Natural killer cell treated with Interleukin-12 subunit alpha and Interleukin-12 subunit beta and Interleukin-15 and Interleukin-18, amount 100 ng/mL, for 72 hours (primary cell): Measurements from ENCODE around the gene PDCD6IP. TPM values are rescaled to one million over a fixed set of nuclear protein-coding genes. Genes with fewer than 3 reads are reported as not detected.

Source experiments
- ATAC-seq, 2 donors: fragments of 150-1000 bp; cut with Tn5 transposase in 1 of 2; sonication (Bioruptor Pico), chemical (Tn5 transposase) in 1 of 2; 2 replicates each; pipeline ENCODE4 v1.10.0; 2021
- DNase-seq: peaks from one replicate; pipeline ENCODE4 v3.0.0; 2022; ENCODE audit warnings: low spot score
- H3K27ac Mint-ChIP-seq, 2 donors: 1 replicate in 1 of 2; 2 replicates in 1 of 2; pipeline ENCODE4 v1.8.0; 2022; ENCODE audit warnings: mixed read lengths in 2 of 2, mild to moderate bottlenecking in 1 of 2, moderate library complexity in 1 of 2
- H3K27me3 Mint-ChIP-seq, 2 donors: 1 replicate in 1 of 2; 2 replicates in 1 of 2; pipeline ENCODE4 v1.8.0; 2022; ENCODE audit warnings: mixed read lengths in 2 of 2
- H3K36me3 Mint-ChIP-seq: one replicate; pipeline ENCODE4 v1.8.0; 2022; ENCODE audit warnings: mixed read lengths
- H3K4me1 Mint-ChIP-seq, 2 donors: 1 replicate in 1 of 2; 2 replicates in 1 of 2; pipeline ENCODE4 v1.8.0; 2022; ENCODE audit warnings: low read depth in 2 of 2, mixed read lengths in 2 of 2, mild to moderate bottlenecking in 1 of 2
- H3K4me3 Mint-ChIP-seq: one replicate; pipeline ENCODE4 v1.8.0; 2022; ENCODE audit warnings: mixed read lengths
- H3K9me3 Mint-ChIP-seq: 2 replicates; pipeline ENCODE4 v1.8.0; 2022; ENCODE audit warnings: mixed read lengths
- total RNA-seq, 2 donors: library from RNA; stranded (reverse); gene quantifications; one replicate each; pipeline ENCODE4 v1.2.3, GENCODE V29; 2022

Gene PDCD6IP
- total RNA-seq, 2 donors from 2014 or later = 180 to 197 TPM

DNA sequence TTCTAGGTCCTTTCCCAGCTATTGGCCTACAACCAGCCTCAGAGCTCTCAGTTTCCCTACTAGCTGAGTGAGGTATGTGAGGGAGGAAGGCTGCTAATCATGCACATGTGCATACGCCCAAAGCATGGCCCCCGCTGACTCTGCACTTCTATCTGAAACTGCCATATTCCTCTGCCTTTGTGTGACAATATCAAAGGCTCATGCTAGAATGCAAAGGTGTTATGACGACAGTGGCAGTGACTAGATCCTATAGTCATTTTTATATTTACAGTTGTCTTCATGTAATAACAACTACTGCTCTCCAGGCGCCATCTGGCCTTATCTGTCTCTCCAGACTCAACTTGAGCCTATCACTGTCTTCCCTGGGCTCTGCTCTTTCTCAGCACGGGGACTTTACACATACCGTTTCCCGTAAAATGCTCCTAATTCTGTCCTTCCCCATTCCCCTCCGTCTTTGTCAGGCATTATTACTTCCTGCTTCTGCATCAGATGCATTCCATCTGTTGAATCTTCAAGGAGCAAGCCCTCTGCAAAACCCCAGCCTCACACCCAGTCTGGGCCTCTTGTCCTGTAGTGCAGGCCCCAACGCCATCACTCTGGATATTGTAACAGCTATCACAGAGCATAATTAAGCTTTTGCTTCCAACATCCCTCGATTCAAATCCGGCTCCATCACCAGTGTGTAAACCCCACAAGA is 102.5 kb downstream of the PDCD6IP start:
- Mint-ChIP-seq H3K36me3 (no peaks in the 10 kb centered on the region), H3K9me3 (no peaks in the 10 kb centered on the region), H3K4me3 (no peak overlapping the region)

DNA sequence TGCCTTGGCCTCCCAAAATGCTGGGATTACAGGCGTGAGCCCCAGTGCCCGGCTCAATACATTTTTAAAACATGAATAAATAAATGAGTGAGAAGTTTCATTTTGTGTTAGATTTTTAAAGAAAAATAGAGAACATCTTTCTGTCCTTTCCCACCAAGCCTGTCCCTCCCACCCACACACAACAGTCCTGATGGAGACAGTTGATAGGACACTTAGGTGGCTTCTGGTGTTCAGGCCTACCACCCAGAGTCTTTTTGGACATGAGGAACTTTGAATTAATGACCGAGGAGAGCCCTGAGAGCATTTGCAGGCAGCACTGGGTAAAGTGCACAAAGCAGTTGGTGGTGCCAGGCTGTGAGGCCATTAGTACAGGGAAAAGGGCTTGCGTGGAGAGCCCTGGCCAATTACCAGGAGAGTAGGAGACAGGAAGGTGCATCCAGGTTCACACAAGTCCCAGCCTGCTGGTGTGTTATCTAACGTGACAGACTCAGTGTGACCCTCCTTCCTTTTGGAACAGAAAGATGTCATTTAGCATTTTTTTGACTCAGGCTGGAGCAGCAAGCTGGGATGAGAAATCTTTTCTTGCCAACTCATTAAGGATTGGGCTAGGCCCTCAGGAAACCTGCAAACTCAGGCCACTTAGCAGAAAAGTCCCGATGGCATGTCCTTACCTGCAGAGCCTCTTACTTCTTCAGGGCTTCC is 103.6 kb downstream of the PDCD6IP start:
- Mint-ChIP-seq H3K4me3 (no peak overlapping the region), H3K27me3 (no peaks in the 10 kb centered on the region), H3K36me3 (no peaks in the 10 kb centered on the region), H3K4me1 (no peaks in the 10 kb centered on the region), H3K9me3 (no peaks in the 10 kb centered on the region), H3K27ac (no peak overlapping the region)
- DNase-seq = no peak
- no peak for ATAC-seq

More for the DNA sequence above, 102.5 kb downstream of the PDCD6IP start:
- no peak for ATAC-seq
- no peak for DNase-seq
- Mint-ChIP-seq H3K27ac (no peak overlapping the region), H3K27me3 (no peaks in the 10 kb centered on the region), H3K4me1 (no peaks in the 10 kb centered on the region)

GRCh38 chr3:33904730-33905129 is 106.3 kb downstream of the PDCD6IP start:
- H3K27ac Mint-ChIP-seq = no peak overlapping the region
- no peak overlapping the region for H3K4me3 Mint-ChIP-seq
- no peaks in the 10 kb centered on the region for H3K4me1 Mint-ChIP-seq
- H3K27me3 Mint-ChIP-seq = no peaks in the 10 kb centered on the region
- H3K9me3 Mint-ChIP-seq = no peaks in the 10 kb centered on the region
- no peak for DNase-seq
- H3K36me3 Mint-ChIP-seq = no peaks in the 10 kb centered on the region
- ATAC-seq = peak in 1 of 2 donors; percentile 44

GRCh38 chr3:33908250-33908851 is 109.9 kb downstream of the PDCD6IP start:
- Mint-ChIP-seq H3K9me3 (no peaks in the 10 kb centered on the region), H3K4me1 (no peaks in the 10 kb centered on the region), H3K27ac (no peak overlapping the region), H3K4me3 (no peak overlapping the region), H3K27me3 (peaks cover 0 to 3% of the 10 kb centered on the region in 2 donors), H3K36me3 (no peaks in the 10 kb centered on the region)
- ATAC-seq (no peak), DNase-seq (no peak)

DNA sequence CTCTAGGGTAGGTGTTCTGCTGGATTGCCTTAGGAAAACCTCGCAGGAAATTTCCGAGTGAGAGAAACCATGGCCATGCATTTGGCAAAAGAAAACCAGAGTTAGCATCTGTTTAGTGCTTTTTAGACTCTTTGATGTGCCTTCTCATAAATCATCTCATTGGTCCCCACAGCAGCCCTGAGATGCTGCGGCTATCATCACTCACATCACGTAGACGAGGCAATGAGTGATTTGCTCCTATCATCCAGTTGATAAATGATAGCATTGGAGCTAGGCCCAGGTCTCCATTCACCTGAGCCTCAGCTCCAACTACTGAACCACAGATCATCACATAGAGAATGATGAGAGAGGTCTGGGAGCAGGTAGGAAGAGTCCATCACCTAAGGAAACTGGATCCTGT is 111.1 kb downstream of the PDCD6IP start:
- Mint-ChIP-seq H3K4me3 (no peak overlapping the region), H3K27ac (no peak overlapping the region), H3K27me3 (peaks cover 0 to 3% of the 10 kb centered on the region in 2 donors), H3K9me3 (no peaks in the 10 kb centered on the region), H3K36me3 (no peaks in the 10 kb centered on the region), H3K4me1 (no peaks in the 10 kb centered on the region)
- ATAC-seq = no peak
- no peak for DNase-seq

DNA sequence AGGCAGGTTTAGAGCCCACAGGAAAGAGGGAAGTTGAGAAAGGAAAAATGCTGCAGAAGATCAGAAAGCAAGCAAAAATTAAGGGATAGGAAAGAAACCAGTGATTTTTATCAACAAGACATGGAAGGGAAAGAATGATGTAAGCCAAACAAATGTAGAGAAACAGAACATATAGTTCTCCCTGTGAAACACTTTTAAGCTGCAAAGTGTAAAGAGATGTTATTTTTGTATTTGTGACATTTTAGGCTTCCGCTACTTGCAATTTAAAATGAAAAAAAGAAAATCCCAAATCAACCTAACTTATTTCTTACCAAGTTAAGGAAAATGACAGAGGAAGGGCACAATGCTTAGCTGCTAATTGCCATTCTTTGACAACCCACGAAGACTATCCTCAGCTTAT is 111.6 kb downstream of the PDCD6IP start:
- Mint-ChIP-seq H3K27ac (no peak overlapping the region), H3K4me3 (no peak overlapping the region), H3K4me1 (no peaks in the 10 kb centered on the region), H3K9me3 (no peaks in the 10 kb centered on the region), H3K36me3 (no peaks in the 10 kb centered on the region), H3K27me3 (peaks cover 0 to 3% of the 10 kb centered on the region in 2 donors)
- no peak for DNase-seq
- ATAC-seq = no peak

- peaks cover 4 to 6% of the 10 kb centered on the region in 2 donors for H3K4me1 Mint-ChIP-seq
- no peak overlapping the region for H3K4me3 Mint-ChIP-seq
- no peaks in the 10 kb centered on the region for H3K36me3 Mint-ChIP-seq
- peaks cover 0 to 3% of the 10 kb centered on the region in 2 donors for H3K27me3 Mint-ChIP-seq
- H3K27ac Mint-ChIP-seq = no peak overlapping the region
- DNase-seq = no peak
- no peaks in the 10 kb centered on the region for H3K9me3 Mint-ChIP-seq
- no peak for ATAC-seq
These were observed 113.3 kb downstream of the PDCD6IP start for GRCh38 chr3:33911525-33912322.

- Mint-ChIP-seq H3K27me3 (peaks cover 0 to 3% of the 10 kb centered on the region in 2 donors), H3K4me3 (no peak overlapping the region), H3K27ac (no peak overlapping the region), H3K9me3 (no peaks in the 10 kb centered on the region), H3K36me3 (no peaks in the 10 kb centered on the region), H3K4me1 (peaks cover 6 to 14% of the 10 kb centered on the region in 2 donors)
- ATAC-seq (no peak), DNase-seq (no peak)
These were observed 115.8 kb downstream of the PDCD6IP start for GRCh38 chr3:33914212-33914611.

DNA sequence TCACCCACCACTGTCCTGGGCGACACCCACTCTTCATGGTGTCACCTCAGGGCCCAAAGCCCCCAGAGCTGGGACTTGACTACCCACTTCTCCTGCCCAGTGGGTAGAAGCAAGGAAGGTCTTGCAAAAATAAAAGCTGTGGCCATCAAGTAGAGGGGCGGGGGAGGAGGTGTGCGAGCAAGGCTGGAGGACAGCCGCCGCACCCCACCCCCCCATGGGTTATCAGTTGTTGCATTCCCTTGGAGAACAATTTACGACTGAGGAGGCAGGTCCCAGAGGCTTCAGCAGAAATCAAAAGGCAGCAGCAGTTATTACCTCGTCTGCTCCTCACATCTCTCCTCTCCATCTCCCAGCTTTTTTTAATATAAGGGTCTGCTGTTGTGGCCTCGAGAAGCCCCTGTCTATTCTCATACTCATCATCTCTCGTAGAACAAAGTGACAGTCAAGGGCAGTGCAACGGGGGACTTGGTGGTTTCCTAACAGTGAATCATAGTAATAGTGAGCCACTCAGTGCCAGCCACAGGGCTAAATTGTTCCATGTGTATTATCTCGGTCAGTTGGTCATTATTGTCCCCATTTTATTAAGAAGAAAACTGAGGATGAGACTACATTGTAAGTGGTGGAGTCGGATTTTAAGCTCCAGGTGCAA is 116.4 kb downstream of the PDCD6IP start:
- Mint-ChIP-seq H3K27me3 (peaks cover 0 to 3% of the 10 kb centered on the region in 2 donors), H3K27ac (no peak overlapping the region), H3K36me3 (no peaks in the 10 kb centered on the region), H3K9me3 (no peaks in the 10 kb centered on the region), H3K4me3 (no peak overlapping the region), H3K4me1 (peaks cover 6 to 17% of the 10 kb centered on the region in 2 donors)
- ATAC-seq (no peak), DNase-seq (no peak)

GRCh38 chr3:33915796-33916546 is 117.5 kb downstream of the PDCD6IP start:
- H3K4me3 Mint-ChIP-seq = no peak overlapping the region
- H3K9me3 Mint-ChIP-seq = no peaks in the 10 kb centered on the region
- H3K36me3 Mint-ChIP-seq = no peaks in the 10 kb centered on the region
- H3K27ac Mint-ChIP-seq = no peak overlapping the region
- peaks cover 0 to 3% of the 10 kb centered on the region in 2 donors for H3K27me3 Mint-ChIP-seq
- no peak for DNase-seq
- peaks cover 6 to 17% of the 10 kb centered on the region in 2 donors for H3K4me1 Mint-ChIP-seq
- peak in 1 of 2 donors; percentile 43 for ATAC-seq

- H3K4me3 Mint-ChIP-seq = no peak overlapping the region
These were observed 119.8 kb downstream of the PDCD6IP start for GRCh38 chr3:33918126-33918756.

More at GRCh38 chr3:33918126-33918756, 119.8 kb downstream of the PDCD6IP start:
- H3K4me1 Mint-ChIP-seq = peaks cover 6 to 17% of the 10 kb centered on the region in 2 donors
- ATAC-seq (no peak), DNase-seq (no peak)
- H3K27me3 Mint-ChIP-seq = no peaks in the 10 kb centered on the region
- no peak overlapping the region for H3K27ac Mint-ChIP-seq
- H3K36me3 Mint-ChIP-seq = no peaks in the 10 kb centered on the region
- no peaks in the 10 kb centered on the region for H3K9me3 Mint-ChIP-seq
